Adrenal gland (tissue), 12 donors: ENCODE data around the gene NDUFA8. TPM values are rescaled to one million over a fixed set of nuclear protein-coding genes. Genes with fewer than 3 reads are reported as not detected.

ENCODE experiments used
- DNase-seq, 7 donors: peaks; one replicate each; pipeline ENCODE4 v3.0.0-alpha.2; 2019 to 2020
- H3K27ac ChIP-seq, 5 donors: fragments of 200-600 bp; sonication (generic) in 4 of 5; 1 replicate in 3 of 5; 2 replicates in 2 of 5; pipeline versions ENCODE4 v1.5.1 to v1.8.0; 2016 to 2020; ENCODE audit warnings: mild to moderate bottlenecking in 1 of 5
- H3K27me3 ChIP-seq: fragments of 200-600 bp; 2 replicates; pipeline ENCODE4 v1.8.0; 2021
- H3K36me3 ChIP-seq, 2 donors: fragments of 200-600 bp; replicated peaks in 1 of 2; 1 replicate in 1 of 2; 2 replicates in 1 of 2; pipeline versions ENCODE4 v1.5.1 to v1.8.0; 2018 to 2022
- H3K4me1 ChIP-seq, 2 donors: fragments of 200-600 bp; replicated peaks in 1 of 2; 1 replicate in 1 of 2; 2 replicates in 1 of 2; pipeline versions ENCODE4 v1.5.1 to v1.8.0; 2018 to 2021
- H3K4me3 ChIP-seq, 4 donors: fragments of 200-600 bp; sonication (generic) in 3 of 4; one replicate each; pipeline ENCODE4 v1.5.1; 2016 to 2018
- H3K9me3 ChIP-seq, 3 donors: fragments of 200-600 bp; sonication (generic) in 1 of 3; replicated peaks in 1 of 3; 1 replicate in 2 of 3; 2 replicates in 1 of 3; pipeline versions ENCODE4 v1.5.1 to v1.8.0; 2016 to 2021
- CTCF ChIP-seq, 6 experiments: fragments of 450-650 bp in 4 of 6; fragments of 200-600 bp in 2 of 6; sonication (generic) in 1 of 6; IDR thresholded peaks; 1 replicate in 5 of 6; 2 replicates in 1 of 6; pipeline versions ENCODE4 v1.5.1 to v1.8.0; 2016 to 2021; ENCODE audit warnings: antibody characterized with exemption in 6 of 6, mild to moderate bottlenecking in 2 of 6, moderate library complexity in 1 of 6
- POLR2A ChIP-seq, 2 donors: fragments of 450-650 bp; IDR thresholded peaks; one replicate each; pipeline ENCODE4 v1.6.1; 2017; ENCODE audit warnings: antibody characterized with exemption in 2 of 2, mild to moderate bottlenecking in 2 of 2, moderate library complexity in 1 of 2
- WGBS, 4 donors: extraction: QIAGEN DNeasy Blood & Tissue Kit in 2 of 4; methylation state at CpG; one replicate each; pipeline versions ENCODE4 v1.1.5 to v1.1.7; 2013 to 2017; 5-methylcytosine and 5-hydroxymethylcytosine counted together
- intact Hi-C, 2 donors: fragments of 100-400 bp; cut with DNase I; formaldehyde crosslinking; loops; one replicate each; pipeline versions ENCODE4 v1.14.1 to v1.15.0; 2022 to 2023
- polyA plus RNA-seq, 3 donors: library from polyadenylated mRNA; stranded (reverse); fragments of 200-250 nt in 2 of 3; fragments of 350-450 nt in 1 of 3; fragmentation: Illumina TruSeq in 1 of 3; extraction: RNeasy Lipid Tissue Mini Kit (QIAGEN cat#74804) in 1 of 3; gene quantifications; one replicate each; pipeline ENCODE4 v1.2.3, GENCODE V29; 2013 to 2014
- total RNA-seq, 9 donors: library from RNA; depleted of rRNA in 4 of 9; stranded (reverse); fragments of >200 nt in 4 of 9; fragments of 120-200 nt in 1 of 9; fragmentation: NEBNext Ultra II Directional in 1 of 9; extraction: Animal tissue kit (Norgen Biotek cat#: 25700) in 1 of 9; gene quantifications; one replicate each; pipeline versions ENCODE4 v1.1.0 to v1.2.4, GENCODE V29; 2013 to 2023
- donor health status: healthy with polysubstance abuse.
- donor health status: Bipolar disorder and iron deficiency.
- donor health status: DM: yes; HTN: yes; CAD: no.
- donor health status: DM: no; HTN: no; CAD: no.
- donor health status: DM: no; HTN: no; CAD: no.
- donor health status: DM: yes; HTN: yes; CAD: no.

Gene NDUFA8
- total and polyA plus RNA-seq, 12 donors = 34.5 to 182 (median 70.8) TPM

GRCh38 chr9:122186301-122186700 is 26.7 kb upstream of the NDUFA8 start:
- intact Hi-C loops = no loop called here
- no peaks in the 10 kb centered on the region for H3K36me3 ChIP-seq
- no peak for DNase-seq
- no peaks in the 10 kb centered on the region for H3K4me1 ChIP-seq
- no peak overlapping the region for H3K27ac ChIP-seq
- H3K27me3 ChIP-seq = peaks cover 5% of the 10 kb centered on the region
- TF ChIP-seq CTCF (IDR thresholded peaks at IDR 0.05) = no peak
- TF ChIP-seq POLR2A (IDR thresholded peaks at IDR 0.05) = no peak
- H3K4me3 ChIP-seq = no peak overlapping the region
- WGBS, 4 donors = 83 to 96% (median 88%) methylated on average over 5 of the region's 5 CpGs
- no peaks in the 10 kb centered on the region for H3K9me3 ChIP-seq

DNA sequence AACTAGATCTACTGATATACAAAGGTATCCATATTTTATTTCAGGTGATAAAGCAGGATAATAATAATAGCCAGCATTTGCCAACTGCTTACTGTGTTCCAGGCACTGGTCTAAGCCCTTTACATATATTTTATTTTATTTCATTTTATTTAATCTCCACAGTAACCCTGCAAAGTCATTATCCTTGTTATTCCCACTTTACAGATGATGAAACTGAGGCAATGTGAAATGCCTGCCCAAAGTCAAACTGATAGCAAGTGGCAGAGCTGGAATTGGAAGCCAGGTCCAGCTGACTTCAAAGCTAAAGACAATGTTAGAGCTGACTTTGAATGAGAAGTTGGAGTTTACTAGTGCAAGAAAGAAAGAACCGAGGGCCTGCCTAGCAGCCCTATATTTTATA is 25.0 kb upstream of the NDUFA8 start:
- H3K27ac ChIP-seq = no peak overlapping the region
- TF ChIP-seq POLR2A (IDR thresholded peaks at IDR 0.05) (no peak), CTCF (IDR thresholded peaks at IDR 0.05) (no peak)
- H3K36me3 ChIP-seq = no peaks in the 10 kb centered on the region
- peaks cover 5% of the 10 kb centered on the region for H3K27me3 ChIP-seq
- no peaks in the 10 kb centered on the region for H3K9me3 ChIP-seq
- intact Hi-C loops = no loop called here
- no peaks in the 10 kb centered on the region for H3K4me1 ChIP-seq
- DNase-seq = no peak
- WGBS, 4 donors = 73 to 88% (median 84%) methylated on average over 1 of the region's 1 CpG
- no peak overlapping the region for H3K4me3 ChIP-seq

- Histone ChIP-seq H3K27ac (no peak overlapping the region), H3K36me3 (no peaks in the 10 kb centered on the region), H3K27me3 (peaks cover 5% of the 10 kb centered on the region), H3K4me3 (no peak overlapping the region), H3K4me1 (no peaks in the 10 kb centered on the region), H3K9me3 (no peaks in the 10 kb centered on the region)
- whole genome bisulfite sequencing, 4 donors = 28 to 47% (median 33%) methylated on average over 7 of the region's 7 CpGs
- TF ChIP-seq POLR2A (IDR thresholded peaks at IDR 0.05) (no peak), CTCF (IDR thresholded peaks at IDR 0.05) (no peak)
- no peak for DNase-seq
- intact Hi-C loops = no loop called here
Observed at GRCh38 chr9:122183501-122183900, 23.9 kb upstream of the NDUFA8 start.

DNA sequence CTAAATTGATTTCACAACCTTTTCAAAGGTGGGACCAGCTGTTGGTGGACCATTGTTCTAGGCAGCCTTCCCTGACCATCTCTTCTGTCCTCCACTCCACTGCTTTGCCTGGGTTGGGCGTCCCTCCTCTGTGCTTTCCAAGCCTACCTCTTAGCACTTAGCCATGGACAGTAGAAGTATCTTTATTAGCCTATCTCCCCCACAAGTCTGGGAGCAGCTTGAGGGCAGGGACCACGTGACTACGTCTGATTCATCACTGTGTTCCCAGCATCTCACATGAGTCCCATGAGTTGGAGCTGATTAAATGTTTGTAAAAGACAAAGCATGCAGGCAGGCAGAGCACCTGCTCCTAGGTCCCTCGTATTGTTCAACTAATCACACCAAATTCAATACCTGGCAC is 21.1 kb upstream of the NDUFA8 start:
- H3K27ac ChIP-seq = no peak overlapping the region
- TF ChIP-seq POLR2A (IDR thresholded peaks at IDR 0.05) (no peak), CTCF (IDR thresholded peaks at IDR 0.05) (no peak)
- H3K4me1 ChIP-seq = no peaks in the 10 kb centered on the region
- no peaks in the 10 kb centered on the region for H3K9me3 ChIP-seq
- H3K36me3 ChIP-seq = no peaks in the 10 kb centered on the region
- no peak overlapping the region for H3K4me3 ChIP-seq
- DNase-seq = peak in 5 of 7 donors; percentile 47 to 63 (median 53)
- H3K27me3 ChIP-seq = peaks cover 5% of the 10 kb centered on the region
- 16 to 52% (median 38%) methylated on average over 4 of the region's 4 CpGs for WGBS, 4 donors
- intact Hi-C loops = no loop called here
